ENCODE results near the gene SCGB1A1. TPM values are rescaled to one million over a fixed set of nuclear protein-coding genes. Genes with fewer than 3 reads are reported as not detected.

The SCGB1A1 gene
- total RNA-seq, 1 experiment from 2014 or later = not detected

- Histone ChIP-seq H3K27me3 (no peaks in the 10 kb centered on the region), H3K4me3 (no peak overlapping the region), H3K36me3 (no peaks in the 10 kb centered on the region), H3K9me3 (no peaks in the 10 kb centered on the region)
- no peak for DNase-seq
Observed at GRCh38 chr11:62393735-62394134, 25.1 kb upstream of the SCGB1A1 start.

- Histone ChIP-seq H3K36me3 (no peaks in the 10 kb centered on the region), H3K9me3 (no peaks in the 10 kb centered on the region), H3K4me3 (peak overlapping the region; percentile 38), H3K27me3 (no peaks in the 10 kb centered on the region)
- peak; percentile 81 for DNase-seq
Observed at GRCh38 chr11:62394825-62395538, 23.9 kb upstream of the SCGB1A1 start.

GRCh38 chr11:62395885-62396551, 22.8 kb upstream of the SCGB1A1 start:
- Histone ChIP-seq H3K4me3 (no peak overlapping the region), H3K9me3 (no peaks in the 10 kb centered on the region), H3K36me3 (no peaks in the 10 kb centered on the region), H3K27me3 (no peaks in the 10 kb centered on the region)
- DNase-seq = no peak

GRCh38 chr11:62398011-62398994, 20.5 kb upstream of the SCGB1A1 start:
- Histone ChIP-seq H3K4me3 (no peak overlapping the region), H3K27me3 (no peaks in the 10 kb centered on the region), H3K36me3 (no peaks in the 10 kb centered on the region), H3K9me3 (no peaks in the 10 kb centered on the region)
- DNase-seq = peak; percentile 36

- H3K4me3 ChIP-seq = no peak overlapping the region
- DNase-seq = no peak
- H3K36me3 ChIP-seq = no peaks in the 10 kb centered on the region
- no peaks in the 10 kb centered on the region for H3K9me3 ChIP-seq
- no peaks in the 10 kb centered on the region for H3K27me3 ChIP-seq
Observed at GRCh38 chr11:62399172-62399877, 19.5 kb upstream of the SCGB1A1 start.

GRCh38 chr11:62399878-62400266, 19.0 kb upstream of the SCGB1A1 start:
- no peaks in the 10 kb centered on the region for H3K36me3 ChIP-seq
- H3K4me3 ChIP-seq = no peak overlapping the region
- no peaks in the 10 kb centered on the region for H3K9me3 ChIP-seq
- H3K27me3 ChIP-seq = no peaks in the 10 kb centered on the region
- DNase-seq = no peak

GRCh38 chr11:62400281-62400680, 18.6 kb upstream of the SCGB1A1 start:
- no peak for DNase-seq
- H3K36me3 ChIP-seq = no peaks in the 10 kb centered on the region
- H3K27me3 ChIP-seq = no peaks in the 10 kb centered on the region
- H3K9me3 ChIP-seq = no peaks in the 10 kb centered on the region
- no peak overlapping the region for H3K4me3 ChIP-seq

- no peak overlapping the region for H3K4me3 ChIP-seq
Observed at GRCh38 chr11:62400760-62401159, 18.1 kb upstream of the SCGB1A1 start.

GRCh38 chr11:62401356-62401755, 17.5 kb upstream of the SCGB1A1 start:
- H3K9me3 ChIP-seq = no peaks in the 10 kb centered on the region

More at GRCh38 chr11:62400760-62401159, 18.1 kb upstream of the SCGB1A1 start:
- no peaks in the 10 kb centered on the region for H3K27me3 ChIP-seq
- peak; percentile 93 for DNase-seq
- H3K9me3 ChIP-seq = no peaks in the 10 kb centered on the region
- H3K36me3 ChIP-seq = no peaks in the 10 kb centered on the region

GRCh38 chr11:62401811-62402210, 17.0 kb upstream of the SCGB1A1 start:
- no peaks in the 10 kb centered on the region for H3K27me3 ChIP-seq
- no peaks in the 10 kb centered on the region for H3K9me3 ChIP-seq
- DNase-seq = no peak
- H3K4me3 ChIP-seq = no peak overlapping the region
- H3K36me3 ChIP-seq = no peaks in the 10 kb centered on the region

More at GRCh38 chr11:62401356-62401755, 17.5 kb upstream of the SCGB1A1 start:
- no peaks in the 10 kb centered on the region for H3K27me3 ChIP-seq
- no peaks in the 10 kb centered on the region for H3K36me3 ChIP-seq
- H3K4me3 ChIP-seq = no peak overlapping the region
- no peak for DNase-seq

GRCh38 chr11:62402226-62402959, 16.4 kb upstream of the SCGB1A1 start:
- no peaks in the 10 kb centered on the region for H3K9me3 ChIP-seq
- no peaks in the 10 kb centered on the region for H3K27me3 ChIP-seq
- peak; percentile 33 for DNase-seq
- no peaks in the 10 kb centered on the region for H3K36me3 ChIP-seq
- H3K4me3 ChIP-seq = no peak overlapping the region

GRCh38 chr11:62402960-62403730, 15.7 kb upstream of the SCGB1A1 start:
- no peaks in the 10 kb centered on the region for H3K9me3 ChIP-seq
- no peak overlapping the region for H3K4me3 ChIP-seq
- DNase-seq = no peak
- no peaks in the 10 kb centered on the region for H3K27me3 ChIP-seq
- no peaks in the 10 kb centered on the region for H3K36me3 ChIP-seq

- DNase-seq = no peak
- Histone ChIP-seq H3K9me3 (no peaks in the 10 kb centered on the region), H3K36me3 (no peaks in the 10 kb centered on the region)
Observed at GRCh38 chr11:62404435-62404834, 14.4 kb upstream of the SCGB1A1 start.

GRCh38 chr11:62404901-62405300, 13.9 kb upstream of the SCGB1A1 start:
- DNase-seq = no peak
- no peaks in the 10 kb centered on the region for H3K9me3 ChIP-seq
- no peak overlapping the region for H3K4me3 ChIP-seq
- no peaks in the 10 kb centered on the region for H3K27me3 ChIP-seq
- H3K36me3 ChIP-seq = no peaks in the 10 kb centered on the region

More at GRCh38 chr11:62404435-62404834, 14.4 kb upstream of the SCGB1A1 start:
- Histone ChIP-seq H3K27me3 (no peaks in the 10 kb centered on the region), H3K4me3 (no peak overlapping the region)

- H3K4me3 ChIP-seq = no peak overlapping the region
- no peaks in the 10 kb centered on the region for H3K27me3 ChIP-seq
- H3K36me3 ChIP-seq = no peaks in the 10 kb centered on the region
- H3K9me3 ChIP-seq = no peaks in the 10 kb centered on the region
- no peak for DNase-seq
Observed at GRCh38 chr11:62406034-62406433, 12.8 kb upstream of the SCGB1A1 start.
